CD4-positive, alpha-beta T cell treated with Interleukin-1 beta for 1 hour (primary cell): Measurements from ENCODE around the gene ANKRD63.
A peak's percentile ranks its signal among the peaks of the same experiment; 100 is the strongest.

Experiments used
- DNase-seq, 2 donors: peaks; one replicate each; pipeline ENCODE4 v3.0.0-alpha.2; 2020 to 2022

ANKRD63 gene

DNA sequence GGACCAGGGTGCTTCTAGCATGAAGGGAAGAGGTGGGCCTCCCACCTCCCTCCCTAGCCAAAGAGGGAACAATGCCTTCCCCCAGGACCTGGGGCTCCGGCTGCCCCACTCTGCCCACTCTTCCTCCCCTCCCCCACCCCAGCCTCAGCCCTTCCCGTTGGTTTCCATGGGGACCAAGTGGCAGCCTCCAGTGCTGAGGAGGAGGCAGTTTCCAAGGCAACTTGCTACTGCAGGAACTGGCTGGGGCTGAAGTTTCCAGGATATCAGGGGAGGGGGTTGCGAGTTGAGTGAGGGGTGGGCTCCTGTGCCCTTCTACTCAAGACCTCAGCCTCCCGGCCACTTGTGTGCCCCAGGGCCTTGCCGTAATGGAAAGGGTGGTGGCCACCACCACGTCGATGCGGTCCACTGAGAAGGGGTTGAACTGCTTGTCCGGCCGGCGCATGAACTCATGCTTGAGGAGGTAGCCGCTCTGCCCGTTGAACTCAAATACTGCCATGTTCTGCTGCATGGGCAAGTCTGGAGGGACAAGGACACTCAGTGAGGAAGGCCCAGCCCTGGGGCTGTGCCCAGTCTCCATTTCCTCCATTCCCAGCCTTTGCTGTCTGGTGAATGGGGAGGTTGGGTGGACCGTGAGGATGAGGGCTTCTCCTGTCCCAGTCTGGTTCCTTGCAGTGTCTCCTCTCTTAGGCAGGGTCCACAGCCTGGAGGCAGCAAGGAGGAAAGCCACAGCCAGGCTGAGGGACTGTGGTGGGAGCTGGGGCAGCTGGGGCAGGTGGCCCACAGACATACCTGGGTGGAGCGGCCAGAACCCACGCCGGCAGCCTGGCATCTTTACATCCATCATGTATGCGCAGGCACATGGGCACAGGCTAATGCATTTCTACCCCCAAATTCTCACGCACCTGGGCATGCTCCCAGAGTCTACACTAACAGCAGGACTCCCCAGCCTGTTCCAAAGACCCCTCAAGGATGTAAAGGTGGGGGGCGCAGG is 11.3 kb upstream of the ANKRD63 start:
- DNase-seq: no peak

DNA sequence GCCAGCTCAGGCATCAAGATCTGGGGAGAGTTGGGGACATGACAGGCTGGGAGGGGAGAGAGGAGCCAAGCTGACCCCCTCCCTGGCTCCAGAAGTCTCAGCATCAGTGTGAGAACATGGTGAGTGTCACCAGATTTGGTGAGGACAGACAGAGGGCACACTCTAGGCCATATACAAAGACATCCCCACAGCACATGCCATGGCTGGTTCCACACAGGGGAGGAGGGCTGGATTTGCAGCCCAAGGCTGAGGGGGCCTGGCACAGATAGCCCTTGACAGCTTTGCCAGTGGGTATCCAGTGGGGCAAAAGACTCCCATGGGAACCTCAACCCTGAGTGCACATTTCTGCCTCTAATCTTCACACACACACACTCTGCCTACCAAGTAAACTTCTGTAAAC is 10.1 kb upstream of the ANKRD63 start:
- no peak for DNase-seq

DNA sequence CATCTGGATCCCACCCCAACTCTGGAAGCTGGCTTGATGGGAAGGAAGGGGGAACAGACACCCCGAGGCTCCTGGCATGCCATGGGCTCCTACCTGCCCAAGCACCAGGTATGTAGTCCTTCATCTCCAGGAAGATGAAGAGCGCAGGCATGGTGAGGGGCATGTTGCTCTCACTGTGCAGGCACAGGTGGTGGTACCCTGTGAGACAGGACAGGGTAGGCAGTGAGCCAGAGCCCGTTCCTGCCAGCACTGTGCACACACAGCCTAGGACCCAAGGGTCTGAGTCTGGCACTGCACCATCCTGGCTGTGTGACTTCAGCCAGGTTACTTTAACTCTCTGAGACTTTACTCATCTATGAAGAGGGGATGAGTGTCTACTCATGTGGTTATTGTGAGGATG is 9.4 kb upstream of the ANKRD63 start:
- no peak for DNase-seq

DNA sequence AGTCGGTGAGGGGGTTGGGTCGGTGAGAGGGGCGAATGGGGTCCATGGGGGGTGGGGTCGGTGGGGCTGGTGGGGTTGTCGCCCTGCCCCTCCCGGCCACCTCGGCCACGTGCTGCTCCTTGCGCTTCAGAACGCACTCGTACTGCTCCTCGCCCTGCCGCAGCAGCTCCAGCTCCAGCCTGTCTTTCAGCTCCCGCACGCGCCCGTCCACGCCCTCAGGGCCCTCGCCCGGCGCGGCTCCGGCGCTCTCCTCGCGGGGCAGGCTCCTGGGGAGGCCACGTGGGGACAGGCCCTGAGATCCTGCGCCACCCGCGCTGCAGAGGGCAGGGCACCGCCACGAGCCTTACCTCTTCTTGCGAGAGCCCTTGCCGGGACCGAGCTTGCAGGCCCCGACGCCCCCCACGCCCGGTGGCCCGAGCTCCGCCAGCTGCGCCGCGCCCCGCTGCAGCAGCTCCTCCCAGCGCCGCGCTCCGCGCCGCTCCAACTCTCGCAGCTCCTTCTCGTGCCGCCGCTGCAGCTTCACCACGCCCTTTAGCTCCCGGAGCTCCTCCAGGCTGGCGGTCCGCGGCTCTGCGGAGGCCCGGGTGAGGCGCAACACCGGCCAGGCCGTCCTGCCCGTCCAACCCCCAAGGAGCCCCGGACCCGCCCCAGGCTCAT is 8.2 kb upstream of the ANKRD63 start:
- no peak for DNase-seq

DNA sequence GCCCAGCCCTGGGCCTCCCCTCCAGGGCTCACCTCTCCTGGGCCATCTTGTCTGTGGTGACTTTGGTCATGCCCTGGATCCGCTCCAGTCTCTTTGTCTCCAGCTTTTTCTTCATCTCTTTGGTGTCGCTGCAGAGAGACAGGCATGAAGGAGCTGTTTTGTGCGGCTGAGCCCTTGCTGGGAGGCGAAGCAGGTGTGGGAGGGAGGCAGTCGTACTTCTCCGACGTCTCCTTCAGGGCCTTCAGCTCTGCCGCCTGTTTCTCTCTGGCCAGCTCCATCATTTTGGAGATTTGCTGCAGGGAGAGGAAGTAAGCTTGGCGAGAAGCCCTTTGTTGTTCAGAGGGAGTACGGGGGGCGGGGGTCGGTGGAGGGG is 7.7 kb upstream of the ANKRD63 start:
- no peak for DNase-seq

DNA sequence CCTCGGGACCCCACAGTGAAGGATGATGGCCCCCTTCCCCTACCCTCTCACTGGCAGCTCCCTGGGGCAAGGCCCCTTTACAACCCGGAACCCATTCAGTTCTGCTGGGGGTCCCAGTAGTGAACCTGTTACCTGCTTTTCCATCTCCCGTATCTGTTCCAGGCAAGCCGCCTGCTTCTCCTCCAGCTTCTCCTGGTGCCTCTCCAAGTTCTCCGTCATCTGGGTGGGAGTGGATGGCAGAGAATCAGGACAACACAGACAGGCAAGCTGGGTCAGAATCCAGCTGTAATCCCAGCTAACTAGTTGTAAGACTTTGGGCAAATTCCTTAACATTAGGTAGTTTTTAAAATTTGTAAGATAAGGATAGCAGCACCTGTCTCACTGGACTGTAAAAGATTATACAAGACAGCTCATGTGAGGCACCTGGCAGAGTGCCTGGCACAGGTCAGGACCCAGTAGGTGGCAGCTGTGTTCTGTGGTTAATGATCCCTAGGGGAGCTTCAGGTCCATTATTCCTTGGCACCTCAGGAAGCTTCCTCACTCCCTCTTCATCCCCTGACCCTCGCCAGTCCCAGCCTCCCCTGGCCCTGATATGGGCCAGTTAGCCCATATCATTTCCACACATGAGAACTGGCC is 6.4 kb upstream of the ANKRD63 start:
- no peak for DNase-seq

DNA sequence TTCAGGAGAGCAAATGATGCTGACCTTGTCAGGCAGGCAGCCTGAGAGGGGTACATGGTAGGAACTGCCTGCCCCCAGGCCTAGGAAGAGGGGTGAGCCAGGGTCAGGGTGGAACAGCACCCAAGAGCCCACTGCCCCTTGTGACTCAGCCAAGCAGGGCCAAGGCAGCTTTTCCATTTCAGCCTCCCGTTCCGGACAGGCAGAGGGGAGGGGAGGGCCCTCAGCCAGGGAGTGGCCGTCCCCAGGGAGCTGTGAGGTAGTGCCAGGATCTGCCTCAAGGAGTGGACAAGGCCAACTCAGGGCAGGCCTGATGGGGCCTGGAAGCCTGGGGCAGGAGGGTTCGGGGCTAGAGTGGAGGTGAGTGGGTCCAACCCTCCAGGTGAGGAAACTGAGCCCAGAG is 5.1 kb upstream of the ANKRD63 start:
- no peak for DNase-seq

DNA sequence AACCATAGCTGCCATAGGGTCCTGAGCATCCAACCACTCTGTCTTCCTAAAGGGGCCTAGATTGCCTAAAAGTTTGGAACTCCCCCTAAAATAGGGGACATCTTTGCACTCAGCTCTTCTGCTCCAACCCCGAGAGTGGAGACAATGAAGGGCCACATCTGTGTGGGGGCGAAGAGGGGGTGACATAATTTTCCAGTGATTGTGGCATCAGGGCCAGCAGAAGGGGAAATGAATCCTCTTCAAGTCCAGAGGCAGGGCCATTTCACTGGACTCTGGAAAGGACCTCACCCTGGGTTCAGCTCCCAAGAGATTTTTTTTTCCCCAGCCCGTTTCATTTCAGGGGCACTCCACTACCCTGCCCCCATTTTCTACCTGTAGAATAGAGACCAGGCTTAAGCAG is 4.6 kb upstream of the ANKRD63 start:
- no peak for DNase-seq

DNA sequence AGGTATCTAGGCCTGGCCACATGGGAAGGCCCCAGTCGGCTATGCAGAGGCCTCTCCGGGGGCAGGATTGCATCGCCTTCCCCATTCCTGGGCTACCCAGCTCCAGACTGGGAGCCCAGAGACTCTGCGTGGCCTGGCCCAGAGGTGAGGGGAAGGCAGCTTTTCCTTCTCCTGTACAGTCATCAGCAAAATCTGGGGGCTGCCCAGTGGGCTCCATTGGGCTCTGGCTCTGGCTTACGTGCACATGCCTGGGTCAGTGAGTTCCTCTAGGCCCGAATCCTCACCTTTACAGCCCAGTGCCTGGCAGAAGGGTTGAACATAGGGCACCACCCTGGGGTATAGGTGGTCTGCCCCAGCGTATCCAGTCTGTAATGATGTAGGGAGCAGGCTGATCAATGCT is 3.9 kb upstream of the ANKRD63 start:
- no peak for DNase-seq

DNA sequence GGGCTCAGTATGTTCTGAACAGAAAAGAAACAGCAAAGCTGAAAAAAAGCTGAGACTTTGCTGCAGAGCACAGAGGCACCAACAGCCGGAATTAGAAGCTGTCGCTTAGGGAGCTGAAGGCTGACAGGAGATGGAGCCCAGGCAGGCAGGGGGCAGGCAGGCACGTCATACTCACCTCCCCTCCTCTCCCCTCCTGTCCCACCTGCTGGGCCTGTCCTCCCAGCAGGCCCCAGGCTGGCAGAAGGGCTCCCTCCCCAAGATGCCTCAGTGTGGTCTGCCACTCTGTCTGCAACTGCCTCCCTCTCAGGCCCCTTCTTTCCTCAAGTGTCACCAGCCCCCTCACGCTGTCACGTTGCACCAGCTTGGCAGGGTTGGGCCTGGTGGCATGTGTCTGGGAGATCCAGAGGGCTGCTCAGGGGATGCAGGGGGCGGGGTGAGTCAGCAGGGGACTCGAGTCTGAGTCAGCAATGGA is 3.2 kb upstream of the ANKRD63 start:
- DNase-seq: no peak

DNA sequence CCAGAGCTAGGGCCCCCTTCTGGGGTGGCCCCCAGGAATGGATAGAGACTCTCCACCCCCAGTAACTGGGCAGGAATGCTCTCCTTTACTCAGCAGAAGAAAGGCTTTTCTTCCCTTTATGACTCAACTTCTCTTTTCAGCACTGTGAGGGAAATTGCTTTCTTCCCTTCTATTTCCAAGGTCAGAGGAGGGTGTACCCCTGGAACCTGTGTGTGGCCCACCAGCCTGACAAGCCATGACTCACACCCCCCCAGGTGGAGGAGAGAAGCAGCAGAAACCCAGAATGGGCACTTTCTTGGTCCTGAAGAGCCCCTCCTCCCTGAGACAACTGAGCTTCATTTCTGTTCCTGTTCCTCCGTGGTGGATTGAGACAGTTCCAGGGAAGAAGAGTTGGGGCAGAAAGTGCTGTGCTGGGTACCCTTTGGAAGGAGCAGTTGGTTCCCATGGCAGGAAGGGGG is 2.7 kb upstream of the ANKRD63 start:
- no peak for DNase-seq

DNA sequence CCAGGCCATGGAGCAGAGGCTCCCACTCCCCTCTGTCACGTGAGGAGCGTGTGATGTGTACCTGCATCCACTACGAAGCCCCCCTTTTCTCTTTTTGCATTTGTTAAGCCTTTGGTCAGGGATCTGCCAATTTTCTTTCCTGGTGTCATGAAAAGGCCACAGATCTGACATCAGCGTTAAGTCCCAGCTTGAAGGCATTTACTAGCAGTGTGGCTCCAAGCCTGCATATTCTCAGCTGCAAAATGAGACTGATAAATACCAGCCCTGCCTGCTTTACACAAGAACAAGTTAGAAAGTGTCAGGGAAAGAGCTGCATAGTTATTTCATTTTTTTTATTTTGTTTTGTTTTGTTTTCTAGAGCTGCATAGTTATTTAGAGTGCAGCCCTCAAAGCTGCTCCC is 2.3 kb upstream of the ANKRD63 start:
- DNase-seq: no peak

DNA sequence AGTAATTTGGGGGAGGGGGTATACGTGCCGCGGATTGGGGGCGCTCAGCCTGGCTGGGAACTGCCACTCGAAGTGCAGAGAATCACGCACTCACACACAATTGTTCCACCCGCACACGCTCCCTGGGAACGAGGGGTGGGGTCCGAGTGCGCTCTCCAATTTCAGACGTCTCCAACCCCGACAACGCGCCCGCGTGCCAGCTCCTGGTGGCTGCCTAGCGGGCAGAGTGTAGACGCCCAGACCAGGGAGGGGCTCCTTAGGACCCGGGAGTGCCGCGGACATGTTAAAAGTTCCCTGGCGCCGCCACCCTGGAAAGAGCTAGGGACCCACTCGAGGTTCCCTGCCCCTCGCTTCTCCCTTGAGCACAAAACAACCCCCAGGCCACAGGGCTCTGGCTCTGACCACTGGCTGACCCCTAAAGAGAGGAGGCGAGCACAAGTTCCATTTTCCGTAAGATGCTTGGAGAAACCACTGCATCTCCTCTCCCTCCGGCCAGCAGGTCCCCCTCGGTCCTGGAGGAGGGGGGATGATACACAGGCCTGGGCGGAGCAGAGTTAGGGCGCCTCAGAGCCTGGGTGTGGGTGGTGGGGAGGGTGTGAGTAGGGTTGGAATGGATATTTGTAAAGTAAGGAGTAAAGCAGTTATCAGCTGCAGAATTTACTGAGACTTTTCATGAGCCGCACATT is 894 bp upstream of the ANKRD63 start:
- DNase-seq: no peak

DNA sequence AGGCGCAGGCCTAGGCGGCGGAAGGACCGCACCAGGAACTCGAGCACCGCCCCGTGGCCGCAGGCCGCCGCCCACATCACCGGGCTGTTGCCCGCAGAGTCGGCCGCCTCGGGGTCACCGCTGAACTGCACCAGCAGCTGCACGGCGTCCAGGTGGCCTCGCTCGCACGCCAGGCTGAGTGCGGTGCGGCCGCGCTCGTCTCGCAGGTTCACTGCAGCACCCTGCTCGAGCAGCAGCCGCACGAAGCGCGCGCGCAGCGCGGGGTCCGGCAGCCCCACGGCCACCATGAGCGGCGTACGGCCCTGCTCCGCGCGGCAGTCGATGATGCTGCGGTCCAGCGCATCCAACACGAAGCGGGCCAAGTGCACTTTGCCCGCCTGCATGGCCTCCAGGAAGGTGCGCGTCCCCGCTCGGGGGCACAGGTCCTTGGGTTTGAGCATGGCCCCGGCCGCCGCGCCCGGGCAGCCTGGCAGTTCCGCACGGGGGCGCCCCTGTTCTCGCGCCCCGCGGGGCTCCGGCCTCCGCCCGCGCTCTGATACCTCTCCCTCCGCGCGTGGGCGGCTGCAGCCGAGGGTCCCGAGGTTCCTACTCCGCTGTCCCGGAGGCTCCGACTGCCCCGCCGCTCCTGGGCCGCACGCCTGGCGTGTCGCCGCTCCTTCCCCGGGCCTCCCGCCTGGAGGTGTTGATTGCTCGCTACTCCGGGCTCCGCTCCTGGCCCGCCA is 556 bp downstream of the ANKRD63 start:
- peak; percentile 53 to 58 for DNase-seq

DNA sequence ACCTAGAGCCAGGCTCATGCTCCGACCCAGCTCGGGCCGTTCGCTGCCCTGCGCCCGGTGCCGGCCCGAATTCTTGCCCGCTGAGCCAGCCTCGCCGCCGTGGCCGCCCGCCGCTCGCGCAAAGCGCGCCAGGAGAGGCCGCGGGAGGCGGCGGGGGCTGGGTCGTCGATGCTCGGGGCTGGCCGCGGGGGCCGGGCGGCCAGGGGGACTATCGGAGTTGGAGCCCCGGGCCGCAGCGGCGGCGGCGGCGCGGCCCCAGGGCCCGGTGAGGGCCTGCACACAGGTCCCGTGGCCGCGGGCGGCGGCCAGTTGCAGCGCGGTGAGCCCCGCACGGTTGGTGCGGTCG is 1.1 kb downstream of the ANKRD63 start:
- DNase-seq: no peak

DNA sequence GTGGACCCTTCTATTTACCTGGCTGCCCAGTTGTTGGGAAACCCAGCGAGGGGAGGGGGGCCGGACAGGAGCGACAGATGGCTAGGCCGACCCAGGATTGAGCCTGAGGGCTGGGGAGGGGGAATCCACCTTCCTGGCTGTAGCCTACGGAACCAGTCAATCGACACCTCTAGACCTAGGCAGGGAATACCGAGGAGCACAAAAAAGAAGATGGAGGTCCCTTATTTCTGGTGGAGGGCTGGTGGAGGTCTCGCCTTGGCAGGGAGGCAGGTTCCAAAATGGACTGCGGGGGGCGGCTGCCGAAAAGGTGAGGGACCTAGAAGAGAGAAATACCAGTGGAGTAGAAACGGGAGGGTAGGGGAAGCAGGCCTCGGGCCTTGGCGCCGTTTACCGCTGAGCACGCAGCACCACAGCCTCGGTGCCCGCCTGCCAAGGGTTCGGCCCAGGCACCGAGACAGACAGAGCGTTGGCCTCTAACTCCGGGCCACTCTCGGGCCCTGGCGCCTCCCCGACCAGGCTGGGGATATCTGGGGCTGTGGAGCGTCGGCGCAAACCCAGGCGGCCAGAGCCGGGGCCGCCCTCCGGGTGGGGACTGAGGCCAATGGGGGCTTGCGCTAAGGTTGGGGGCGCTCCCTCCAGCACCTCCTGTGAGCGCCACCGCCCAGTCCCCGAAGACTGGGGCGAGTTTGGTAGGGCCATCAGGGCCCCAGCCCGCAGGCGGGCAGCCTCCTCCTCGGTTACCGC is 1.6 kb downstream of the ANKRD63 start:
- no peak for DNase-seq

DNA sequence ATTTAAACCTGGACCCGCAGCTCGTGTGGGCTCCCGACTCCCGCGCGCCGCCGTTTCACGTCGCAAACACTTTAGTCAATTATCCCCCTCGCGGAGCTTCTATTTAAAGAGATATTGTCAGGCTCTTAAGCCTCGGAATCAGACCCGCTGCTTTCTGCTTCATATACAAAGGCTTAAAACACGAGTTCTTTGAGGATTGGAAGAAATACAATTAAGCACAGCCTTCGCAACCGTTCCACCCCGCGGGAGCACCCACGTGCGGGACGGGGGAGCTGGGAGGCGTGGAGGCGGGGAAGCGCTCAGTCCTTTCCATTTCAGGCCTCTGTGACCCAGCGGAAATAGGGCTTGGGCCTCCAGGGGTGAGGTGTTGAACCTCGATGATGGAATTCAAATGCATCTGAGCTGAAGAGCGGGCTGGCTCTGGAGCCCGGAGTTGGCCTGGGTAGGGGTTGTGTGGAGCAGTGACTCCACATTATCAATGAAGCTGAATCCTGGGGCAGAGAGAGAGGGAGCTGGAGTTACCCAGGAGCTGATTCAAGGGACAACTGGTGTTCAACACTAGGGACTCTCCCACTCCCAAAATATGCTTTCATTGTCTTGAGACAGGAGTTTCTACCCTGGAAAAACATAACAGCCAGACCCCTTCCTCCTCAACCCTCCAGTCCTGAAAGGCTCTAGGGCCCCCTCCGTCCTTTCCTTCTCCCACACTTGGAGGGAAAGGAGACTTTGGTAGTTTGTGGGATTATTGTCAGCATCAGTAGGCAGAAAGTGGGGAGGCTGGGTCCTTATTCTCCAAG is 2.4 kb downstream of the ANKRD63 start:
- no peak for DNase-seq

DNA sequence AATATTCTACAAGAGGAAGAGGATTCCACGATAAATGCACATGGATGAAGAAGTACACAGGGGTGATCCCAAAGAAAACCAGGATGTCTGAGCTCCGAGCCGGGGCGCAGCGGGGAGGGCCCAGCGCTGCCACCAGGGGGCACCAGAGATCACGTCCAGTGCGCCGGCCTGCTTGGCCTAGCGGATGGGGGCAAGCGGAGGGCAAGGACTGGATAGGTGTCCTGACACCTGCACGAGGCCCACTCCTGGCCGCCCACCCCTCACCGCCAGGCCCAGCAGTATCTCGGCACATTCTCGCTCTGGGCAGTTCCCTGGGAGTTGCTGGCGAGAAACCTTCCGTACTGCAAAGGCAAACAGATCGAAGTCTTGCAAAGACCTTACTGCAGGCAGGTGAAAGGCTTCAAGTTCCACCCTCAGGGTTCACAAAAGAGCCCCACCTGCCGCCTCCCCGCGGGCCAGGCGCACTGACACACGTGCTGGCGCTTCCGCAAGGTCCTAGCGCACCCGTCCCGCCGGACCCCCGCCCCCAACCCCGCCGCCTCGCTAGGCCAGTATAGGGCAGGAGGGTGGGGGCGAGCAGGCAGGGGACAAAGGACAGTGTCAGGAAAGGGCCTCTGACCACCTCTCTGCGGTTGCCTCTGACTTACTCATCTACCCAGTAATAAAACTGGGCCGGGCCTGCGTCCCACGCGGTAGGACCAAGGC is 3.3 kb downstream of the ANKRD63 start:
- DNase-seq: peak; percentile 59 to 66

DNA sequence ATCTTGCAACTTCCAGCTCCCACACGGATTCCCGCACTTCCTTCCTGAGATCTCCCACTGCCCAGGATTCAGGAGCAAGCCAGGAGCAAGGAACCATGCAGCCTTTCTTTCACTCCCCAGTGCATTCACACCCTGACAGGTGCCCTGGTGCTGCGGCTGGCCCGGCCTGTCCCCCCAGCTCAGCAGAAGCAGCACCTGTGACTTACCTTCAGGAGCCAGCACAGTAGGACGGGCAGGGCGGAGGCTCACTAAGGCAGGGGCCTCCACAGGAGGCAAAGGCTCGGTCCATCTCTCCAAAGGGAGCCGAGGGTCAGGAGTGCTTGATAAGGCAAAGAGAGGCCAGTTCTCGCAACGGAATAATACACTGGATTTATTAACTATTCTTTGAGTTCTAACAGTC is 4.8 kb downstream of the ANKRD63 start:
- no peak for DNase-seq

DNA sequence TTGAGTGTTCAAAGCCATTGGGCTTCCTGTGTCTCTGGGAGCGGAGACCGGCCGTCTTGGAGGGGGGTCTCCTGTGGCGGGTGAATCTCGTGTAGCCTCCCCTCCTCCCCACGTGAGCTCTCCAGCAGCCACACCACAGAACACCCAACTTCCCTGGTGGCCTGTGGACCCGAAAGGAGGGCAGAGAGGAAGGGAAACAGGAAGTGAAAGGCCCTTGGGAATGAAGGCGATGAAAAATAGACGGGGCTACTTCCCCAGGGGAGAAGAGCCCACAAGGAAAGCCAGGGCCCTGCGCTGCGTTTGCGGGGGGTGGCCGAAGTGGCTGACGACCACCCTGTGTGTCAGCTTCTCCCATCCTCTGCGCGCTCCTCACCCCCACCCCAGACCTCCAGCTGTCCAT is 5.4 kb downstream of the ANKRD63 start:
- DNase-seq: peak in 1 of 2 donors; percentile 27
